ENCODE results near the gene ARHGEF28.

Gene ARHGEF28

DNA sequence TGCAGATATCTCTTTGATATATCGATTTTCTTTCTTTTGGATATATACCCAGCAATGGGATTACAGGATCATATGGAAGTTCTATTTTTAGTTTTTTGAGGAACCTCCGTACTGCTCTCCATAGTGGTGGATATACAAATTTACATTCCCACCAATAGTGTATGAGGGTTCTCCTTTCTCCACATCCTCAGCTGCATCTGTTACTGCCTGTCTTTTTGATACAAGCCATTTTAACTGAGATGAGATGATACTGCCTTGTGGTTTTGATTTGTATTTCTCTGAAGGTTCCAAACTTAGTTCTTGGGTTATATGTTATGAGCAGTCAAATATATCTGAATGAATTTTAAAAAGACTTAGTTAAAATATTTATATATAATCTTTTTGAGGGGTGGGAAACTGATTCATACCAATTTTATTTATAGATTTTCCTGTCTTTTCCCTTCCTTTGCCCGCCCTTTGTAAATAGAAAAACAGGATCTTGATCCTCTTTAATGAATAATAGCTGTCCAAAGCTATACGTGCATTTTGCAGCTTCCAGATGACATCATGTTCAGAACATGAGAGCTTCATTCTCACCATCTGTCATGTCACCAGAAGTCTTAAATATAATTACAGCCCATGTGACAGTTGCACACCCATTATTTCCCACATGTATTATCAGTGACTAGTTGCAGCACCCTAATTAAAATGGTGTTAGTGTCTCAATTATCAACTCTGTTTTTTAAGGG, 6.2 kb upstream of the ARHGEF28 start:
- intact Hi-C loops (cut with DNase I) = no loop called here
- no peak for DNase-seq

- DNase-seq = no peak
- intact Hi-C loops (cut with DNase I) = no loop called here
Measured at GRCh38 chr5:73620334-73620687, 5.7 kb upstream of the ARHGEF28 start.

DNA sequence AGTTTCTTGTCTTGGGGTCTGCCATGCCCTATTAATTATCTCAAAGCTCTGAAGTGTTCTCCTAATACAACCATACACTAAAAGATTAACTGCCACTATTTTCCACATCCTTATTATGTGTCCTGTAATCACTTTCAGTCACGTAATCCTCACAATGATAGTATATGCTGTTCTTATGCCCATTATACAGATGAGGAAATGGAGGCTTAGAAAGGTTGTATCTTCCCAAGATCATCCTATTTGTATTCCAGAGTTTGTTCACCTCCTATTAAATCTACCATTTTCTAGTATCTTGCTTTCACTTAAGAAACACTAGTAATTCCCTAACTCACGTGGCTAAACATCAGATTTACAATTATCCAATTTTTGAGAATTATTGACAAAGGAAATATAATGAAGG, 2.9 kb upstream of the ARHGEF28 start:
- no peak for DNase-seq
- intact Hi-C loops (cut with DNase I) = no loop called here

DNA sequence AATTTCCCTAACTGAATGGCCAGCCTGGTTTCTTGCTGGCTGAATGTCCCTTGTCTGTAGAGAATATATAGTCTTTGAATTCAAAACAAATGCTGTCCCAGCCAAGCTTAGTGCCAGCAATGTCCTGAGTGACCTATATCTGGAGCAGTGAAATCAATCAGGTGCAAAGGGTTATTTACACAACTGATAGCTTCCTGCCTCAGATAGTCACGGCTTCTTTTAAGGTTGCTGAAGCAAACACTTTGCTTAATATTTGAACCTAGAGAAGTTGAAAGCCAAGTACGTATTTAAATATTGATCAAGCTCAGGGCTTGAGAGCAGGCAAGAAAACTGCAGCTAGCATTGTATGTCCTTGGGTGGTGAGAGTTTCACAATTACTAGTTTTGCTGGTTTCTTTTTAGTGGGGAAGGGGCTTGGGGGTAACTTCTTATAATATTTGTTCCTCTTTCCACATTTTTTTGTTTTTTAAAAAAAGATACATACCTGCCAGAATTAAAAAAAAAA, 2.0 kb upstream of the ARHGEF28 start:
- intact Hi-C loops (cut with DNase I) = no loop called here
- DNase-seq = no peak

- intact Hi-C loops (cut with DNase I) = no loop called here
- no peak for DNase-seq
Measured at GRCh38 chr5:73624888-73625287, 1.1 kb upstream of the ARHGEF28 start.

- intact Hi-C loops (cut with DNase I) = no loop called here
- DNase-seq = peak in 21 of 42 donors; percentile 5 to 52 (median 15)
Measured at GRCh38 chr5:73625372-73625943, 538 bp upstream of the ARHGEF28 start.

GRCh38 chr5:73626814-73627313, 868 bp downstream of the ARHGEF28 start:
- intact Hi-C loops (cut with DNase I) = no loop called here
- peak in 1 of 42 donors; percentile 9 for DNase-seq

- intact Hi-C loops (cut with DNase I) = no loop called here
Measured at GRCh38 chr5:73629456-73629855, 3.5 kb downstream of the ARHGEF28 start.

GRCh38 chr5:73630765-73631164, 4.8 kb downstream of the ARHGEF28 start:
- intact Hi-C loops (cut with DNase I) = no loop called here
- DNase-seq = no peak

More at GRCh38 chr5:73629456-73629855, 3.5 kb downstream of the ARHGEF28 start:
- DNase-seq = no peak

DNA sequence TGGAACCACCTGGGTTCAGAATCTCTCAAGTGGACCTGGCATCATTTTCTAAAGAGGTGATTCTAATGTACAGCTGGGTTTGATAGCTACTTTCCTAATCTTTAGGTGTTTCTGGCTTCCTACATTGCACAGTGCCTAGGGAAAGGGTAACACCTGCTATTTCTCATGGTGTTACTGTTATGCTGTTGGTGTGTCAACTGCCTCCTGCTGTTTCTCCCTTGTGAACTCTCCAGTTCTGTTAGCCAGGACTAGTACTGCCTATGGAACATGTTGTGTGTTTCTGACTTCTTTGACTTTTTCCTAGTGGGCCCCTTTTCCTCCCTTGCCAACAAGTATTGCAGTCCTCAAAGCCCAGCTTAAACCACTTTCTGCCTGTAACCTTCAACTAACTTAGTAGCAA, 5.5 kb downstream of the ARHGEF28 start:
- no peak for DNase-seq
- intact Hi-C loops (cut with DNase I) = no loop called here

- no peak for DNase-seq
- intact Hi-C loops (cut with DNase I) = no loop called here
Measured at GRCh38 chr5:73633060-73633459, 7.1 kb downstream of the ARHGEF28 start.

DNA sequence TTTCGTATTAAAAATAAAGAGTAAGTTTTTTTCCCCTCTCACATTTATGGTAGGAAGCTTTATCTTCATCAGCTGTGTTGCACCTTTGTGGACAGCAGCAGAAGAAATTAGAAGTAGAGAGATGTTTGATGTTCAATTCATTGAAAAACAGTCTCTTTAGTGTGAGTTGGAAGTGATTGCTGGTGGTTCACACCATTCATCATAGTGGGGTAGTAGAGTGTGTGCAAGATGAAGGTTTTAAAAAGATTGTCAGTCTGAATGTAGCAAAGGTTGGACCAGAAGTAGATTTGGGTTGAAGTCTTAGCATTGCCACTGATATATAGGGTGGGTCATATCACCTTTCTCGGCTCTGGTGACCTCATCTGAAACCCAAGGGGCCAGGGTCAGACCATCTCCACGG, 10.4 kb downstream of the ARHGEF28 start:
- intact Hi-C loops (cut with DNase I) = no loop called here
- DNase-seq = no peak

DNA sequence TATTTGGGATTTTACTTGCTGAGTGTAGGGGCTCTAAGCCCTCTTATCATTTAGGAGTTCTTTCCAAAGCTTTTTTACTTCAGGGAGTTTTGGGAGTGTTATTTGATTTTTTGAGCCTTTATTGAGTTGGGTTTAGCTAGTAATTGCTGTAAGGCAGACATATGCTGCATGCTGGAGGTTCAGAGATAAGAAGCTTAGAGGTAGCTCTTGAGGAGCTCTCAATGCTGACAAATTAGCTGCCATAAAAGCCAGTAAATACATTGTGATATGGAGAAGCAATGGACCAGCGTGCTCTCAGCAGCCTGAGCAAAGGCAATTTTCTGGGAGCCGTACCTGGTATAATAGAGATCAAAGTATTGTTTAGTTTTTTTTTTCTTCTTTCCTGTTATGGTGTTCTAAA, 11.6 kb downstream of the ARHGEF28 start:
- DNase-seq = no peak
- intact Hi-C loops (cut with DNase I) = no loop called here

DNA sequence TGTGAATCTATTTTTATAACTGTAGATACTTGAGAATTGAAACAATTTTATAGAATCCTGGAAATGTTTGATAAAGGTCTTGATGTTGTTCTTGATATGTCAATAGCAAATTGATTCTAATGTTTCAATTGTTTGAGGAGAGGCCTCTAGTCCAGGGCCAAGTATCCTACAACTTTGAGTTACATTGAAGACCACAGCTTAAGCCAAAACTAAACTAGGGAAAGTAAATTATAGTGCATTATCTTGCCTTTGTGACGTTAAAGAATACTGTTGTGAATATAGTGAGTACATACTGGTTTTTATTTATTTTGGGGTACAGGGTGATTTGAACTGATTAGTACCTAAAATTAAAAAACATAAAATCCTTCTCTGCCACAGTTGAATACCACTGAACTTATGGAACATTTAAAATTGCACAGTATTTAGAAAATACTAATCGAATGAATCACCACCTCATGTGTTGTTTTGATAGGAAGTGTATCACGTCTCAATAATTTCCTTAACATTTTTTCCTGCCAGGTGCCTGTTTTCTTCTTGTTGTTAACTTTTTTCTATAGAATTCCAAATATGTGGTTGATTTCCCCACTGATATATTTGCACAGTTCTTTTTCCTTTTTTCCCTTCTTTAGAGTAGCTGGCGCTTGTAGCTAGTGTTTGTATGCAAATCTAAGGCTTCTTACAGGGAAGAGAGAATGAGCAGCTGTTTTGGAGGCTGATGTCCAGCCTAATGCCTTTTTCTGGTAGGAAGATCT, 12.5 kb downstream of the ARHGEF28 start:
- intact Hi-C loops (cut with DNase I) = no loop called here
- DNase-seq = no peak

DNA sequence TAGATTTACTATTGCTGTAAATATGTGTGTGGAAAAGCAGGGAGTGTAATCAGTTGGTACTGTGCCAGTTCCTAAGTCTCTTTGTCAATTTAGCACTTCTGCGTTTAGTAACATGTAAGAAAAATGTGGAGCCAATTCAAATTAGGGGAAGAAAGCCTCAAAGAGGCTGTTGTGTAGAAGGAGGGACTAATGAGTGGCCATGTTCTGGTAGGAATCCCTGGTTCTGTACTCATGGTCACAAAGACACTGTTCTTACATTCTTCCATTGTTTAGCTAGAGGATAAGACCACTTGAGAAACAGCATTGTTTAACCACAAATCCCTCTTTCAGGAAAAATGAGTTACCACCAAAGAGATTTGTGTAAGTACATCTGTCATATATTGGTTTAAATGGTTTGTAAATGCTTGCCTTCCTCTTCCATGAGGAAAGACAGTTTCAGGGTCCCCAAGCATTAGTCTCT, 14.9 kb downstream of the ARHGEF28 start:
- intact Hi-C loops (cut with DNase I) = no loop called here
- no peak for DNase-seq

DNA sequence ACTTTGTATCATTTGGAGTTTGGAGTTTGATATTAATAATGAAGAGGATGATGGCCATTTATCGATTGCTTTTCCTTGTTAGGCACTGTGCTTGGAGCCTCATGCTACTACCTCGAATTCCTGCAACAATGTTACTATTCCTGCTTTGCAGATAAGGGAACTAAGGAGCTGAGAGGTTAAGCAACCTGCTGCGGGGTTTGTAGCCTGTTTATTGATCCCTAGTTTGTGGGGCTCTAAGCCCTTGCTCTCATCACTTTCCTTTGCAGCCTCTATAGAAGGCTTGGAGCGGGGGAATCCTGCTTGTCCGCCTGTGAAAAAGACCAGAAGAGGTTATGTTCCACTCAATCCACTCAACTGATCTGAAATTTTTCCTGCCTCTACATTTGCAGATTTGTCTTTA, 15.8 kb downstream of the ARHGEF28 start:
- intact Hi-C loops (cut with DNase I) = no loop called here
- no peak for DNase-seq

- no peak for DNase-seq
- intact Hi-C loops (cut with DNase I) = no loop called here
Measured at GRCh38 chr5:73642344-73642743, 16.3 kb downstream of the ARHGEF28 start.

GRCh38 chr5:73644385-73644963, 18.5 kb downstream of the ARHGEF28 start:
- intact Hi-C loops (cut with DNase I) = no loop called here
- no peak for DNase-seq

DNA sequence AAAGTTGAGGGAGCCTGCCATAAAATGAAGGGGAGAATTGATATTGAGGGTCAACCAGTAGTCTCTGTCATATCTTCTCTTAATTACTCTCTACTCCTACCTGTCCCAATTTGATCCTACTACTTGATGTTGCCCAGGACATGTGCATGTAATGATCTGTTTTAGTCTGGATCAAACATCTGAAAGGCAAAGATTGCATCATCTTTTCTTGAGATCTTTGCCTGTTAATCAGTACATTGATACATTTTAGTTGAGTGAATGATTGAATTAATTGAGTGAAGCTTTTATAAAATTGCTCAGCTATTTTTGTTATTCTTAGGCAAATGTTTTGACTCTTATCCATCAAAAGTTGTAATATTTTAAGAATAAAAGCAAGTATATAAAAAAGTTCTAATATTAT, 21.7 kb downstream of the ARHGEF28 start:
- intact Hi-C loops (cut with DNase I) = no loop called here
- DNase-seq = no peak

DNA sequence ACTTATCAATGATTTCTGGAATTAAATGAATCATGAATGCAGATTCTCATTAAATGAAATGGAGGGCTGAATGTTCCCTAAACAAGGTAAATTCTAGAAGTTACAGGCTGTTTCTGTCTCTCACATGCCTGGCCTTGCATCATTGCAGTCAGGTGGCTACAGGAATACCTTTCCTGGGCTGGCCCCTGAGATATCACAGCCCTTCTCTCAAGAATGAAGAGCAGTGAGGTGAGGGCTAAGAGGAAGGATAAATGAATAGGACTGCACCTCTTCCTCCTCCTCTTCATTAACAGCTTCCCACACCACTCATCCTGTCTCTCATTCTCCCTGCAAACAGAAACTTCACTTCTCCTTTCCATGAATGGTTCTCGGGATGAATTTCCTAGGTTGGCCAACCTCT, 22.5 kb downstream of the ARHGEF28 start:
- intact Hi-C loops (cut with DNase I) = no loop called here
- DNase-seq = no peak
